Activated CD4-positive, alpha-beta T cell treated with anti-CD3 and anti-CD28 coated beads for 4 hours (primary cell): ENCODE results near the gene ARHGAP4.

Source experiments
- DNase-seq, 2 donors: peaks; one replicate each; pipeline ENCODE4 v3.0.0-alpha.2; 2020

Gene ARHGAP4

GRCh38 chrX:153944140-153944799 lies 18.2 kb upstream of the ARHGAP4 start, which contains the start of gene RENBP:
TSS of gene RENBP (minus strand) at chrX:153944643. CDS start at chrX:153944610, 33 bp downstream.
- DNase-seq: peak; percentile 41 to 54

GRCh38 chrX:153941336-153942252 lies 15.5 kb upstream of the ARHGAP4 start:
- no peak for DNase-seq

- DNase-seq: no peak
Observed at GRCh38 chrX:153939573-153939972, 13.5 kb upstream of the ARHGAP4 start.

- no peak for DNase-seq
Observed at GRCh38 chrX:153938226-153938786, 12.2 kb upstream of the ARHGAP4 start.

GRCh38 chrX:153937056-153937455 lies 11.0 kb upstream of the ARHGAP4 start:
- no peak for DNase-seq

GRCh38 chrX:153935326-153935851 lies 9.3 kb upstream of the ARHGAP4 start:
- no peak for DNase-seq

- DNase-seq: peak; percentile 50 to 56
Observed at GRCh38 chrX:153934762-153935325, 8.8 kb upstream of the ARHGAP4 start, which contains the start of gene NAA10. TSS of gene NAA10 (minus strand) at chrX:153935037. CDS start at chrX:153934904, 133 bp downstream.

GRCh38 chrX:153934148-153934761 lies 8.2 kb upstream of the ARHGAP4 start:
- no peak for DNase-seq

GRCh38 chrX:153933748-153934147 lies 7.7 kb upstream of the ARHGAP4 start:
- DNase-seq: no peak

GRCh38 chrX:153932220-153932915 lies 6.3 kb upstream of the ARHGAP4 start:
- no peak for DNase-seq

GRCh38 chrX:153931748-153932147 lies 5.7 kb upstream of the ARHGAP4 start:
- no peak for DNase-seq

GRCh38 chrX:153931151-153931550 lies 5.1 kb upstream of the ARHGAP4 start:
- no peak for DNase-seq

GRCh38 chrX:153930011-153930910 lies 4.2 kb upstream of the ARHGAP4 start:
- DNase-seq: no peak

GRCh38 chrX:153929576-153929975 lies 3.5 kb upstream of the ARHGAP4 start:
- DNase-seq: no peak

GRCh38 chrX:153928846-153929245 lies 2.8 kb upstream of the ARHGAP4 start:
- no peak for DNase-seq

GRCh38 chrX:153927922-153928760 lies 2.1 kb upstream of the ARHGAP4 start:
- peak; percentile 90 to 93 for DNase-seq

GRCh38 chrX:153927672-153927921 lies 1.5 kb upstream of the ARHGAP4 start:
- no peak for DNase-seq

- DNase-seq: peak; percentile 64 to 69
Observed at GRCh38 chrX:153926858-153927671, 1.0 kb upstream of the ARHGAP4 start.

GRCh38 chrX:153926552-153926857 lies 441 bp upstream of the ARHGAP4 start:
- DNase-seq: no peak
